T-helper 22 cell (primary cell): ENCODE data around the gene PRUNE1.
A peak's percentile ranks its signal among the peaks of the same experiment; 100 is the strongest.

Experiments used
- DNase-seq: peaks from one replicate; pipeline ENCODE4 v3.0.0-alpha.2; 2020; ENCODE audit warnings: low read depth

PRUNE1 gene

GRCh38 chr1:151006327-151007052 is 1.8 kb upstream of the PRUNE1 start, which contains the start of gene MINDY1:
Gene MINDY1 (minus strand): TSS chr1:151006902. CDS start chr1:151002617, 4,285 bp downstream.
- no peak for DNase-seq

- no peak for DNase-seq
Measured at GRCh38 chr1:151007853-151008243, 401 bp upstream of the PRUNE1 start.

DNA sequence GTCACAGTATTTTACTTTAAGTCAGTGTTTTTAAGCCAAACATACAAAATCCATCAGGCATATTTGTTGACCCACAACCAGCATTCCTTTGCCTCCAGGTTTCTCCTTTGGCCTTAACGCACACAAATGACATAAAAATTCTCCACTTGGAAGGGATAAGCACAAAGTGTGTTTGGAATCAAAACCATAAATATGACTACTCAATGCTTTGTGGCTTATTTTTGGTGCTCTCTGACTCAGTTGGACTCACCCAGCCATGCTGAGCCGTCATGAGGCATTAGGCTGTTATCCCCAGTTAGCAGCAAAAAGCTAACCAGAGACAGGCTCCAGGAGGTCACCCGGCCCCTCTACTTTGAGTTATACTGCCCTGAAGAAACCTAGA is 948 bp downstream of the PRUNE1 start:
- DNase-seq = no peak

GRCh38 chr1:151009674-151010345 is 1.6 kb downstream of the PRUNE1 start:
- DNase-seq = no peak

- DNase-seq = no peak
Measured at GRCh38 chr1:151010346-151010726, 2.1 kb downstream of the PRUNE1 start.

GRCh38 chr1:151011154-151011850 is 3.1 kb downstream of the PRUNE1 start:
- DNase-seq = no peak

DNA sequence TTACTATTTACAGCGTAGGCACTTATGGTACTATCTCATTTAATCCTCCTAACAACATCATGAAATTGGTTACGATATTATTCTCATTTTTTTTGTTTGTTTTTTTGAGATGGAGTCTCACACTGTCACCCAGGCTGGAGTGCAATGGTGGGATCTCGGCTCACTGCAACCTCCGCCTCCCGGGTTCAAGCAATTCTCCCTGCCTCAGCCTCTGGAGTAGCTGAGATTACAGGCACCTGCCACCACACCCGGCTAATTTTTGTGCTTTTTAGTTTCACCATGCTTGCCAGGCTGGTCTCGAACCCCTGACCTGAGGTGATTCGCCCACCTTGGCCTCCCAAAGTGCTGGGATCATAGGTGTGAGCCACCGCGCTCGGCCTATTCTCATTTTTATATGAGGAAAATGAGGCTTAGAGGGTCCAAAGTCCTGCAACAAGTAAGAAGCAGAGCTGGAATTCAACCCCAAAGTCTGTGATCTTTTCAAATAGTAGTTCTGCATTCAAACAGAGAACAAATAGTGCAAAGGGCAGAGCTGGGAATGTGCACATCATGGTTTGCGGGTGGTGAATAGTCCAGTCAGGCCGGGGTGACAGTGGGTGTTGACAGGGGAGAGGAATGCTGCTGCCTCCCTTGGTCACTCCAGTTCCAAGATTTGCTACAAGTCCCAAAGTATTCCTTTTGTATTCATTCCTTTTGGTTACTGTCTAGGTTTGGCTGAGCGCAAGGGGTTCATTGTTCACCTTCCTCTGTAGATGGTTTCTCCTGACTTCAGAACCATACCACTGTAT is 4.6 kb downstream of the PRUNE1 start:
- no peak for DNase-seq

GRCh38 chr1:151013518-151013917 is 5.3 kb downstream of the PRUNE1 start:
- no peak for DNase-seq

- peak; percentile 63 for DNase-seq
Measured at GRCh38 chr1:151024540-151025146, 16.4 kb downstream of the PRUNE1 start.

- no peak for DNase-seq
Measured at GRCh38 chr1:151026460-151026859, 18.2 kb downstream of the PRUNE1 start.

GRCh38 chr1:151032164-151032563 is 23.9 kb downstream of the PRUNE1 start:
- no peak for DNase-seq

GRCh38 chr1:151035167-151035566 is 26.9 kb downstream of the PRUNE1 start:
- DNase-seq = no peak

DNA sequence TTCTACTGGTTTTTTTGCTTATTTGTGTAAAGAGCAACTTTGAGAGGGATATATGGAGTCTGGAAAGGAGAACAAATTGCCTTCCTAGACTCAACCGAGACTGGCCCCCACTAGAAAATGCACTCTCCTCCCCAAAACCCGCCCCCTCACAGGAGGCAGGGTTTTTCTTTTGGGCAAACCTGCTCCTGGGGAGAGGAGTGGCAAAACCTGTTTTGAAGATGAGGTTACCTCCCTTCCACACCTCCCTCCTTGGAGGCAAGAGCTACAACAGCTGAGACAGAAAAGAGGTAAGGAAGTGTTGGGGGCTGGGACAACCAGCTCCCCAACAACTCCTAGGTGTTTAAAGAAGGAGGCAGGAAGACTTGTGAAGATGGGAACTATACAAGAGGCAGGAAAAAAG is 28.1 kb downstream of the PRUNE1 start, which contains the start of gene BNIPL:
Gene BNIPL (plus strand): TSS at position 231 of the 400 bp plus-strand sequence. CDS start 140 bp downstream, at position 371.
- DNase-seq = no peak

DNA sequence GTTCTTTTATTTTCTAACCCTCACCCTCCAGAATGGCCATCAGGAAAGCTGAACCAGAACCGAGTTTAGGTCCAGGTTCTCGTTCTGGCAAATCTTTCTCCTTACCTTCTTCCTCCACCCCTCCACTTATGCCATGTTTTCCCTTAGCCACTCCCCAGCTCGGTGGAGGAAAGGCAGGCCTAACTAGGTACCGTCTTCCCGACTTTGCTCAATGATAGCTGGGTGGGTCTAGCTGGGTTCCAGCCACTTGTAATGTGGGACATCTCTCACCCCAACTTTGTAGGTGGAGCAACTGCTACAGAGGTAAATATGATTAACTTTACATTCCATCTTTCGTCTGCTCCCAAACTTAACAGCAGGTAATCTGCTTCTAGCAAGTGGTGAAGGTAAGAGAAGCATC is 28.8 kb downstream of the PRUNE1 start:
- no peak for DNase-seq

GRCh38 chr1:151039521-151039920 is 31.3 kb downstream of the PRUNE1 start:
- DNase-seq = no peak

GRCh38 chr1:151043163-151043562 is 34.9 kb downstream of the PRUNE1 start:
- DNase-seq = no peak

GRCh38 chr1:151047591-151047924 is 39.3 kb downstream of the PRUNE1 start, which contains the start of gene C1orf56:
Gene C1orf56 (plus strand): TSS chr1:151047751. CDS start chr1:151047848, 97 bp downstream.
- DNase-seq = peak; percentile 43

GRCh38 chr1:151047925-151048644 is 39.8 kb downstream of the PRUNE1 start:
- DNase-seq = peak; percentile 26

DNA sequence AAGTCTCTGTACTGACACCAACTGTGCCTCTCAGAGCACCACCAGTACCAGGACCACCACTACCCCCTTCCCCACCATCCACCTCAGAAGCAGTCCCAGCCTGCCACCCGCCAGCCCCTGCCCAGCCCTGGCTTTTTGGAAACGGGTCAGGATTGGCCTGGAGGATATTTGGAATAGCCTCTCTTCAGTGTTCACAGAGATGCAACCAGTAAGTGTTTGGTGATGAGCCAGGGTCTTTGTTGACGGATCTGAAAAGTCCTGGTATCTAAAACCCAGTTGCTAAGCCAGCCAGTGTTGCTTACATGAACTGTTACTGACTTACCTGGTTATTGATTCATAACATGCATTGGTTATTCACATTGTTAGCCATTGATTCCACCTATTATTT is 40.4 kb downstream of the PRUNE1 start:
- DNase-seq = no peak

DNA sequence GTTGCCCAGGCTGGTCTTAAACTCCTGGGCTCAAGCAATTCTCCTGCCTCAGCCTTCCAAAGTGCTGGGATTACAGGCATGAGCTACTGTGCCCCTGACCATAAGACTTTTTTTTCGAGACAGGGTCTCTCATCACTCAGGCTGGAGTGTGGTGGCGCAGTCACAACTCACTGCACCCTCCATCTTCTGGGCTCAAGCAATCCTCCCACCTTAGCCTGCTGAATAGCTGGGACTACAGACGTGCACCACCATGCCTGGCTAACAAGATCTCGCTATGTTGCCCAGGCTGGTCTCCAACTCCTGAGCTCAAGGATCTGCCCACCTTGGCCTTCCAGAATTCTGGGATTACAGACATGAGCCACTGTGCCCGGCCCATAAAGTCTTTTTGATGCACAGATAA is 41.2 kb downstream of the PRUNE1 start:
- DNase-seq = no peak

DNA sequence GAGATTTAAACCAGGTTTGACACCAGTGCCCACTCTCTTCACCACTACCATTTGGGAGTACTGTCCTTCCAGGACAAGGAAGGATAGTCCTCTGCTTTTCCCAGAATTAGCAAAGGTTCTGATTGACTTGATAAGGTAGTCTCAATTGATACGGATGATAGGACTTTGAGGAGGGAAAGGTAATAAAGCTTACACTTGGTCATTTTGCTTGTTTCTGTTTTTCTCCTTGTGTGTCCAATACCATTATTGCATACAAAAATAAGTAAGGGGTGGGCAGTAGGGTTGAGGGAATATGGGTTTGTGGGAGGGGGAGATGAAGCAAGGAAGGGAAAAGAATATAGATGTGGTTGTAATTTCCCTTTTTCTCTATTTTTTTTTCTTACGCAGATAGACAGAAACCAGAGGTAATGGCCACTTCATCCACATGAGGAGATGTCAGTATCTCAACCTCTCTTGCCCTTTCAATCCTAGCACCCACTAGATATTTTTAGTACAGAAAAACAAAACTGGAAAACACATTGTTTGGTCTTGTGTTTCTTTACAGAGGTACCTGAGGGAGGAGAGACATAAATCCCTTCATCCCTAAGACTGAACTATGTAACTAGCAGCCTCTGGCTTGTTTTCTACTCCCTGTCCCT is 41.9 kb downstream of the PRUNE1 start:
- DNase-seq = no peak
